ENCODE results near the gene FAM222B. TPM values are rescaled to one million over a fixed set of nuclear protein-coding genes. Genes with fewer than 3 reads are reported as not detected.
"Not testable (repeated sequence)": the region's sequence is repeated elsewhere in the genome, so short reads cannot be mapped to it uniquely, and the experiment has no call there.

The FAM222B gene
- total and polyA plus RNA-seq, 9 donors: 3.4 to 14.3 (median 12.7) TPM

DNA sequence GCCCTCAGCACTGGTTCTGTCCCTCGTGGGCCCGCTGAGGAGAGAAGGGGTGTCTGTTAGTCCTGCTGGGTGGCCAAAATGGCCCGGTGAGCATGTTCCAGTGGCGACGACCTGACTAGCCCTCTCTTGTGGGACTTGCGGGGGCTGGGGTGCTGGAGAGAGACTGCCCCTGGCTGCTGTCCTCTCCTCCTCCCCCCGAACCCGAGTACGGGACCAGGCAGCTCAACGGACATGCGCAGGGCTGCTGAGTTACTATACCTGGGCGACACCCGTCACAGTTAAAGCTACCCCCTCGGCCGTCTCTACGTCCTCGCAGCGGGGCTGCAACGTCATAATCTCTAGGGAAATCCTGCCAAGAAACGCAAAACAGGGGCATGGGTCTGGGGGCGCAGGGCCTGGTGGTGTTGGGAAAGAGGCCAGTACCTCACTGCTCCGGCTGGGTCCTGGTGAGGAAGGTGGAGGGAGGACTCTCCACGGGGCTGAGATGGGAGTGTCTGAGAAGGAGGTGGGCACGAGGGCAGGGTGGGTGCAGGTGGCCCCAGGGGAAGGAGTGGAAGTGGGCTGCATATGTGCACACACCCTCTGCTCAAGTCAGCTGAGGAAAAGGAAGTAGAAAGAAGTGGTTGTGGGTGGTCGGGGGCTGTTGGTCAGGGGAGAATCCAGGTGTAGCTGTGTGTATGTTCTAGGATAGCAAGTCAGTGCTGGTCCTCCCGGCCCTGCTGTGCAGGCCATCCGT is 41.5 kb upstream of the FAM222B start:
- H3K36me3 ChIP-seq (ENCODE audit: control insufficient read depth, insufficient read depth, low read length): peaks cover 91% of the 10 kb centered on the region
- H3K27ac ChIP-seq (ENCODE audit: low read length): no peak overlapping the region
- WGBS (ENCODE audit: insufficient coverage): 84% methylated on average over 27 of the region's 27 CpGs

DNA sequence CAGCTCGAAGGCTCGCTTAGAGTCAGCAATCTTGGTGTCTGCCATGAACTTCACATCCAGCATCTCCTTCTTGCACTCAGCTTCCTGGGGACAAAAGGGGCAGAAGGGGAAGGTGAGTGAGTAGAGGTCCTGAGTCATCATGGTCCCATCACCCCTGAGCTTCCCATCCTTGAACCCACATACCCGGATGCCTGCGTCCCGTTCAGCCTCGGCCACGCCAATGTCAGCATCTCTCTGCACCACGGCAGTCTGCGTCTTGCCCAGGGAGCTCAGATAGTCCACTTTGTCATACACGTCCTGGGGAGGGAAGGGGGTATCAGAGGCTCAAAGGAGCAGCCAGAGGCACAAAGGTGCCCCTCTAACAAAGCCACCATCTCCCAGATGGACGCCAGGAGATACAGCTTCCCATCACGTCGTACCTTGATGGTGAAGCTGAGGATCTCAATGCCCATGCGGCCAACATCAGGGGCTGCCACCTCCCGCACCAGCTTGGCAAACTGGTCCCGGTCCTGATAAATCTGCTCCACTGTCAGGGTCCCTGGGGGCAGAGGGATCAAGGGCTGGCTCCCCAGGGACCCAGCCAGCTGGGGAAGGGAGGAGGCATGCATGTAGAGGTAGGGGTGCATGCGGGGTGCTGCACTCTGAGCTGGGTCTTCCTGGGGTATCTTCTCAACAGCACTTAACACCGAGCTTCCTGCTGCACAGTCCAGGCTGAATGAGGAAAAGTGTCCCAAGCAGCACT is 39.7 kb upstream of the FAM222B start:
- H3K4me1 ChIP-seq (ENCODE audit: control insufficient read depth, insufficient read depth, low read length): no peaks in the 10 kb centered on the region
- peaks cover 86% of the 10 kb centered on the region for H3K36me3 ChIP-seq (ENCODE audit: control insufficient read depth, insufficient read depth, low read length)
- 95% methylated on average over 13 of the region's 18 CpGs for WGBS (ENCODE audit: insufficient coverage)
- H3K4me3 ChIP-seq (ENCODE audit: low read length): no peak overlapping the region
- H3K27me3 ChIP-seq (ENCODE audit: control insufficient read depth, insufficient read depth, low read length): no peaks in the 10 kb centered on the region
- DNase-seq: no peak
- H3K27ac ChIP-seq (ENCODE audit: low read length): no peak overlapping the region
- no peaks in the 10 kb centered on the region for H3K9me3 ChIP-seq (replicated peaks; ENCODE audit: control insufficient read depth, low read depth, low read length)

More for the DNA sequence above, 41.5 kb upstream of the FAM222B start:
- H3K9me3 ChIP-seq (replicated peaks; ENCODE audit: control insufficient read depth, low read depth, low read length): no peaks in the 10 kb centered on the region
- no peaks in the 10 kb centered on the region for H3K27me3 ChIP-seq (ENCODE audit: control insufficient read depth, insufficient read depth, low read length)
- H3K4me3 ChIP-seq (ENCODE audit: low read length): no peak overlapping the region
- no peaks in the 10 kb centered on the region for H3K4me1 ChIP-seq (ENCODE audit: control insufficient read depth, insufficient read depth, low read length)
- DNase-seq: no peak

DNA sequence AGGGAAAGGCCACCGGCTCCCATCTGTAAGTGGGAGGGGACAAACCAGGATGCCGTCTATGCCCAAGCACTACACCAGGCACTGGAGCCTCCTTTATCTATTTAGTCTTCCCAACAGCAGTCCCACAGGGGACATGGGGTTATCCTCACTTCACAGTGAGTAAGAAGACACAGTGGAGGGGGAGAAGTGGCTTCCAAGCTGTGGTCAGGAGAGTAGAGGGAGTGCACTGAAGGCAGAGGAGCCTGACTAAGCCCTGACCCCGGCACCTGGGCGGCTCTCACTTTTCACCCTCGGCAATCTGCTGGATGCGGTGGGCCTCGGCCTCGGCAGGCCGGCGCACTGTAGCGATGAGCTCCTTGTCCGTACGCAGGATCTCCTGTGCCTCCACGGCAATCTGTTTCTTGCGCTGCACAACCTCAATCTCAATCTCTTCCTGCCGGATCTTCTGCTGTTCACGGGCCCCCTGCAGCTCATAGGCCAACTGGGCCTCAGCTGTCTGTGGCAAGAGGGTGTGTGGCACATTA is 39.0 kb upstream of the FAM222B start:
- no peak overlapping the region for H3K27ac ChIP-seq (ENCODE audit: low read length)
- WGBS (ENCODE audit: insufficient coverage): 96% methylated on average over 14 of the region's 17 CpGs
- no peaks in the 10 kb centered on the region for H3K4me1 ChIP-seq (ENCODE audit: control insufficient read depth, insufficient read depth, low read length)
- no peaks in the 10 kb centered on the region for H3K27me3 ChIP-seq (ENCODE audit: control insufficient read depth, insufficient read depth, low read length)
- no peak for DNase-seq
- no peak overlapping the region for H3K4me3 ChIP-seq (ENCODE audit: low read length)
- no peaks in the 10 kb centered on the region for H3K9me3 ChIP-seq (replicated peaks; ENCODE audit: control insufficient read depth, low read depth, low read length)
- H3K36me3 ChIP-seq (ENCODE audit: control insufficient read depth, insufficient read depth, low read length): peaks cover 79% of the 10 kb centered on the region

DNA sequence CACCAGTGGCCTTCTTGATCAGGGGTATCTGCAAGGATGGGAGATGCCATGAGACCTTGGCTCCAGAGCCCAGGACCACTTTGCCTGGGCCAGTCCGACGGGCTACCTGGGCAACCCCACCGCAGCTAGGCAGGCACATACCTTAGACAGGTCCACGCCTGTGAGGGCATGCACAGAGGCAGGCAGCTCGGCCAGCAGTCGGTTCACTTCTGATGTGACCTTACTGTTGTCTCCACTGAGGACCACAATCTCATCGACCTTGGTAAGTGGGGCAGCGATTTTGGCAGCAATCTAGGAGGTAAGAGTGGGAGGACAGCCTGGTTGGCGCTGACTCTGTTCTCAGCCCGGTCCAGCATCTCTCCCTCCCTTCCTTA is 38.0 kb upstream of the FAM222B start:
- Histone ChIP-seq H3K36me3 (ENCODE audit: control insufficient read depth, insufficient read depth, low read length) (peaks cover 69% of the 10 kb centered on the region), H3K4me3 (ENCODE audit: low read length) (no peak overlapping the region), H3K27ac (ENCODE audit: low read length) (no peak overlapping the region), H3K27me3 (ENCODE audit: control insufficient read depth, insufficient read depth, low read length) (no peaks in the 10 kb centered on the region), H3K4me1 (ENCODE audit: control insufficient read depth, insufficient read depth, low read length) (no peaks in the 10 kb centered on the region), H3K9me3 (replicated peaks; ENCODE audit: control insufficient read depth, low read depth, low read length) (no peaks in the 10 kb centered on the region)
- DNase-seq: no peak
- WGBS (ENCODE audit: insufficient coverage): 84% methylated on average over 6 of the region's 10 CpGs

DNA sequence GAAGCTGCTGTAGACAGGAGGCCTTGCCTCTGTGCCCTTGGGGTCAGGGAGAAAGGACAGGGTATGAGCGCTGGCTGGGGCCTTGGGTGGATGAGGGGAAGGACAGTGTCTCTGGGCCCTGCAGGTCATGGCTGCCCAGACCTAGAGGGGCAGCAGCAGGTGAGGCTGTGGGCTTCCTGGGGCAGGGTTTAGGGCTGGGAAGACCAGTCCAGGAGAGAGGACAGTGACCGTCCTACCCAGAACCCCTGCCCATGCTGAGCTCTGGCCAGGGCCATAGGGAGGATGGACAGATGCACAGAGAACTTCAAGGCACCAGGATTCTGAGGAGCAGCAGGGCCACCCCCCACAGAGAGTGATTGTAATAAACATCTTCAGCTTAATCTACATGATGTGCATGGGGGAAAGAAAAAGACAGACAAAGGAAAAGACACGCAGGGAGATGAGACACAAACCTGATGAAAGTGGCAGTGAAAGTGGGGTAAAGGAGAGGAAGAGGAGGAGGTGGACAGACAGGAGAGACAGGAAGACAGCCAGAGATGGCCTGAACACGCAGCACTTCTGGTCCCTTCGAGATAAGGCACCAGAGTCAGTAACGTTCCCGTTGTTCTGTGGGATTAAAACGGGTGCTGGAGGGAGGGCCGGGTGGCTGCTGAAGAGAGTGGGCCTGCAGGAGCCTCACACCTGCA is 37.4 kb upstream of the FAM222B start:
- peaks cover 64% of the 10 kb centered on the region for H3K36me3 ChIP-seq (ENCODE audit: control insufficient read depth, insufficient read depth, low read length)
- no peaks in the 10 kb centered on the region for H3K27me3 ChIP-seq (ENCODE audit: control insufficient read depth, insufficient read depth, low read length)
- H3K27ac ChIP-seq (ENCODE audit: low read length): no peak overlapping the region
- no peak overlapping the region for H3K4me3 ChIP-seq (ENCODE audit: low read length)
- WGBS (ENCODE audit: insufficient coverage): 84% methylated on average over 9 of the region's 9 CpGs
- no peaks in the 10 kb centered on the region for H3K9me3 ChIP-seq (replicated peaks; ENCODE audit: control insufficient read depth, low read depth, low read length)
- H3K4me1 ChIP-seq (ENCODE audit: control insufficient read depth, insufficient read depth, low read length): no peaks in the 10 kb centered on the region
- DNase-seq: no peak

DNA sequence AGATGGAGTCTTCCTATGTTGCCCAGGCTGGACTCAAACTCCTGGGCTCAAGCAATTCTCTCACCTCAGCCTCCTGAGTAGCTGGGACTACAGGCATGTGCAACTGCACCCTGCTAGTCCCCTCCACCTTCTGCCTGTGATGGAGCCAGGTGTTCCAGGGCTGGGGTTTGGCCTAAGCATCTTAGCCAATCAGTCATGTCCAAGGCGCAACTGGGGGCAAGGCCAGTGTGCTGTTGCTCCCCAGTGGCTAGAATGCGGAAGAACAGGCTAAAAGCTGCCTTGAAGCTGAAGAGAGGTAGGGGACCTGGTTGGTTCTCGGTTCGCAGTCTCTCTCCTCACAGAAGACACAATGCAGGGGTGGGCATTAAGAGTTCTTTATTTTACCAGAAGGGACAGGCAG is 36.4 kb upstream of the FAM222B start:
- no peak overlapping the region for H3K27ac ChIP-seq (ENCODE audit: low read length)
- H3K27me3 ChIP-seq (ENCODE audit: control insufficient read depth, insufficient read depth, low read length): no peaks in the 10 kb centered on the region
- no peaks in the 10 kb centered on the region for H3K9me3 ChIP-seq (replicated peaks; ENCODE audit: control insufficient read depth, low read depth, low read length)
- WGBS (ENCODE audit: insufficient coverage): 75% methylated on average over 1 of the region's 4 CpGs
- no peak overlapping the region for H3K4me3 ChIP-seq (ENCODE audit: low read length)
- no peak for DNase-seq
- H3K4me1 ChIP-seq (ENCODE audit: control insufficient read depth, insufficient read depth, low read length): no peaks in the 10 kb centered on the region
- H3K36me3 ChIP-seq (ENCODE audit: control insufficient read depth, insufficient read depth, low read length): peaks cover 55% of the 10 kb centered on the region

DNA sequence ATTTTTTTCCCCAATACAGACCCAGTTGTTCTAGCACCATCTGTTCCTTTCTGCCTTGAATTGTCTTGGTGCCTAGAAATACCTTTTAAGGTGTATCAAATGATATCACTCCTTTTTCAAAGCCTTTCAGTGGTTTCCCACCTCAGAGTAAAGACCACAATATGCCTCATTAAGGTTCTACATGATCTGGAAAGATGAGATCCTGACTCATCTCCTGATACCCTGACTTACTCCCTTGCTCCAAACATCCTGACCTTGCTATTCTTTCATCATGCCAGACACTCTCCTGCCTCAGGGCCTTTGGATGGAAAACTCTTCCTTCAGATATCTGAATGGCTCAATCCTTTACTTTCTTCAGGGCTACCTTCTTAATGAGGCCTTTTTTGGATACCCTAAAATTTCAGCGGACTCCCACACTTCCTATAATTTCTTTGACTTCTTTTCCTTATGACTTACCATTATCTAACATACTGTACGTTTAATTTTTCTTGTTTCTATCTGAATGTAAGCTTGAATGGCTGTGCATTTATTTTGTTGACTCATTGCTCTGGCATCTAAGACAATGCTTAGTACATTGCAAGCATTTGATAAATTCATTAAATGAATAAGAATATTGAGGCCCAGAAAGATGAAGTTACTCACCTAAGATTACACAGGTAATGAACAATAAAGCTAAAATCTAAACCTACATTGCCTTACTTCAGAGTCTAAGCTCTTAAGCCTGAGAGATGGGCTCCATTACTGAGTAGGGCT is 35.7 kb upstream of the FAM222B start:
- DNase-seq: no peak
- no peak overlapping the region for H3K27ac ChIP-seq (ENCODE audit: low read length)
- H3K36me3 ChIP-seq (ENCODE audit: control insufficient read depth, insufficient read depth, low read length): peaks cover 48% of the 10 kb centered on the region
- H3K27me3 ChIP-seq (ENCODE audit: control insufficient read depth, insufficient read depth, low read length): no peaks in the 10 kb centered on the region
- H3K4me3 ChIP-seq (ENCODE audit: low read length): no peak overlapping the region
- WGBS (ENCODE audit: insufficient coverage): no CpG with 5 or more reads among the region's 2 CpGs
- H3K4me1 ChIP-seq (ENCODE audit: control insufficient read depth, insufficient read depth, low read length): no peaks in the 10 kb centered on the region
- H3K9me3 ChIP-seq (replicated peaks; ENCODE audit: control insufficient read depth, low read depth, low read length): no peaks in the 10 kb centered on the region

DNA sequence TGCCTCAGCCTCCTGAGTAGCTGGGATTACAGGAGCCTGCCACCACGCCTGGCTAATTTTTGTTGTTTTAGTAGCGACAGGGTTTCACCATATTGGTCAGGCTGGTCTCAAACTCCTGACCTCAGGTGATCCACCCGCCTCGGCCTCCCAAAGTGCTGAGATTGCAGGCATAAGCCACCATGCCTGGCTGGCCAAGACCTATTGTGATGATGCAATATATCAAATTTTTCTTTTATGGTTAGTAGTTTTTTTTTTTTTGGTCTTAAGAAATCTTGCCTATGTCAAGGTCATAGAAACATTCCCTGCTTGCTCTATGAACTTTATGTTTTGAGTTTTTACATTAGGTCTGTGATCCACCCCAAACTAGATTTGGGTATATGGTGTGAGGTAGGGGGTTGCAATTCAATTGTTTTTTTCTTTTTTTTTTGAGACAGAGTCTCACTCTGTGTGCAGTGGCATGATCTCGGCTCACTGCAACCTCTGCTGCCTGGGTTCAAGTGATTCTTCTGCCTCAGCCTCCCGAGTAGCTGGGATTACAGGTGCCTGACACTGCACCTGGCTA is 34.6 kb upstream of the FAM222B start:
- not testable (repeated sequence) for H3K27me3 ChIP-seq (ENCODE audit: control insufficient read depth, insufficient read depth, low read length); H3K4me1 ChIP-seq (ENCODE audit: control insufficient read depth, insufficient read depth, low read length); H3K27ac ChIP-seq (ENCODE audit: low read length); H3K4me3 ChIP-seq (ENCODE audit: low read length); H3K9me3 ChIP-seq (replicated peaks; ENCODE audit: control insufficient read depth, low read depth, low read length); DNase-seq
- 100% methylated on average over 2 of the region's 6 CpGs for WGBS (ENCODE audit: insufficient coverage)
- peaks cover 38% of the 10 kb centered on the region for H3K36me3 ChIP-seq (ENCODE audit: control insufficient read depth, insufficient read depth, low read length)

DNA sequence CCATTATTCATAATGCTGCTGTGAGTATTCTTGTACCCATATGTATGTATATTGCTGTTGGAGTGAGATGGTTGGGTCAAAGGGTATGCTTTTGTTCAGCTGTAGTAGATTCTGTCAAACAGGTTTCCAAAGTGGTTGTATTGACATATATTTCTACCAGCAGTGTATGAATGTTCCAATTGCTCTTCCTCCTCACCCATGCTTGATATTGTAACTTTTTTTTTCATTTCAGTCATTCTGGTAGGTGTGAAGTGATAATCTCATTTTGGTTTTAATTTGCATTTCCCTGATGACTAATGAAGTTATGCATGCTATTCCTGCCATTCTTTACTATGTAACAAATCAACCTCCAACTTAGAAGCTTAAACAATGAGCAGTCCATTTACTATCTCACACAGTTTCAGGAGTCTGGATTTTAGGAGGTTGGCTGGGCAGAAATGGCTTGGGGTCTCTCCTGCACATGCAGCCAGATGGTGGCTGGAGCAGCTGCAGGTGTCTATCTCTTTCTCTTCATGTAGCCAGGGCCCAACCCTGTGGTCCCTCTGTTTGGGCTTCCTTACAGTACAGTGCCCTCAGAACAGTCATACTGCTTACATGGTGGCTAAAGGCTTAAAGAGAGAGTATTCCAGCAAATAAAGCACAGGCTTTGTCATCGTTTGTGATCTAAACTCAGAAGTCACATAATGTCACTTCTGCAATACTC is 33.4 kb upstream of the FAM222B start:
- H3K4me1 ChIP-seq (ENCODE audit: control insufficient read depth, insufficient read depth, low read length): no peaks in the 10 kb centered on the region
- no peak overlapping the region for H3K27ac ChIP-seq (ENCODE audit: low read length)
- no peak overlapping the region for H3K4me3 ChIP-seq (ENCODE audit: low read length)
- H3K36me3 ChIP-seq (ENCODE audit: control insufficient read depth, insufficient read depth, low read length): peaks cover 25% of the 10 kb centered on the region
- no CpG with 5 or more reads among the region's 1 CpG for WGBS (ENCODE audit: insufficient coverage)
- no peaks in the 10 kb centered on the region for H3K27me3 ChIP-seq (ENCODE audit: control insufficient read depth, insufficient read depth, low read length)
- no peaks in the 10 kb centered on the region for H3K9me3 ChIP-seq (replicated peaks; ENCODE audit: control insufficient read depth, low read depth, low read length)
- DNase-seq: no peak

All from muscle of leg (tissue), 11 donors.